GM19455 (cell line): ENCODE results near the gene TPX2.

Experiments used
- ATAC-seq: cut with Tn5 transposase; IDR thresholded peaks from one replicate; pipeline ENCODE4 v1.9.1; 2021; ENCODE audit not compliant: unreplicated experiment

The TPX2 gene

GRCh38 chr20:31738729-31739549, at the start of gene TPX2:
Gene TPX2 (plus strand): TSS chr20:31739290. CDS start chr20:31757477, 18,187 bp downstream.
- ATAC-seq = peak; percentile 93

GRCh38 chr20:31690124-31690666, 48.9 kb upstream of the TPX2 start:
- ATAC-seq = no peak

DNA sequence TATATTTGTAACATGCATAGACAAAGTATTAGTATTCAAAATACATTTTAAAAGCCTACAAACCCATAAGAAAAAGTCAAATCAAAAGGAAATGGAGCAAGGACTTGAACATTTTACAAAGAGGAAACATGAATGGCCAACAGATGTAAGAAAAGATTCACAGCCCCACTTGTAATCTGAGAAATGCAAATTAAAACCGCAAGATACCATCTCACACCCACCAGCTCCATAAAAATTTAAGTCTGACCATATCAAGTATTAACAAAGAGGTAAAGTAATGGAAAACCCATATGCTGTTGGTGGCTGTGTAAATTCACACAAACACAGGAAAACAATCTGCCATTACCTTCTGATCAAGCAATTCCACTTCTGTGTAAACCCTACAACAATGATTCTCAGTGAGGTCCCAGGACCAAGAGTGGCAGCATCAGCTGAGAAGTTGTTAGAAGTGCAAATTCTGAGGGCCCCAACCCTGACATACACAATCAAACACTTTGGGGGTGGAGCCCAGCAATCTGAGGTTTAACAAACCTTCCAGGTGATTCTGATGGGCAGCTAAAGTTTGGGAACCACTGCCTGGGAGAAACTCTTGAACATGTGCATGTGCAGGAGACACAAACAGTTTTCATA, 47.3 kb upstream of the TPX2 start:
- ATAC-seq = no peak

DNA sequence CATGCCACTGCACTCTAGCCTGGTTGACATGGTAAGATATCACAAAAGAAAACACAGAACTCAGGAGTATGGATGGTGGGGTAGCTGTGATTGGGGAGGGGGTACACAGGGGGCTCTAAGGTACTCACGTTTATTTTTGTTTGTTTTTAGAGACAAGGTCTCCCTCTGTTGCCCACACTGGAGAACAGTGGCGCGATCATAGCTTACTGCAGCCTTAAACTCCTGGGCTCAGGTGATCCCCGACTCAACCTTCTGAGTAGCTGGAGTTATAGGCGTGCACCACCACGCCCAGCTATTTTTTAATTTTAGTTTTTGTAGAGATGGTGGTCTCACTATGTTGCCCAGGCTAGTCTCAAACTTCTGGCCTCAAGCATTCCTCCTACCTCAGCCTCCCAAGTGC, 45.7 kb upstream of the TPX2 start:
- ATAC-seq = no peak

DNA sequence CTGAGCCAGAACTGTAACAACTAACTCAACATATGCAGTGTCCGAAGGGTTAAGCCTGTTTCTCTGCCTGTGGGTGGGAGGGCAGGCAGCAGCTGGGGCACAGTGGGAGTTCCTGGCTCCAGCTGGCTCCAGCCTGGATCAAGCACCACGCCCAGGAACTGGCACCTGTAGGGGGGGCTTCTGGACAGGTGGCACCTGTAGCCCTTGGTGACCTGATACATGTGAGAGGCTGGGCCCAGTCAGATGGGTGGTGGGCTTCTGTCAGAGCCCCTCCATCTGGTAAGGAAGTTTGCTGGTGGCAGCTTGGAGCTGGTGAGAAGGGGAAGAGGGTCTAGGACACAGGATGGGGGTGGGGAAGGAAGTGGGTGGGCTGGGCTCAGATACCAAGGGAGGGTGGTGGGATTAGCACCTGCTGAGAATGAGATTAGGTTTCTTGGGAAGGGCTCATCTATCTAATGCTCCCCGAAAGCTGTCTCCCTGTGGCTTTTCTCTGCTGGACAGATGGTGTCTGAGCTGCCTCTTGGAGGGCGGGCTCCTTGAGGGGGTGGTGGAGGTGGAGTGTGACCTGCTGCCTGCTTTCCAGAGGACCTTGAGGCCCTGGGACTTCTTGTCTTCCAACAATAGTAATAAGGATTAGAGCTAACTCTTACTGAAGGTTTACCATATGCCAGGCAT, 45.0 kb upstream of the TPX2 start:
- no peak for ATAC-seq

DNA sequence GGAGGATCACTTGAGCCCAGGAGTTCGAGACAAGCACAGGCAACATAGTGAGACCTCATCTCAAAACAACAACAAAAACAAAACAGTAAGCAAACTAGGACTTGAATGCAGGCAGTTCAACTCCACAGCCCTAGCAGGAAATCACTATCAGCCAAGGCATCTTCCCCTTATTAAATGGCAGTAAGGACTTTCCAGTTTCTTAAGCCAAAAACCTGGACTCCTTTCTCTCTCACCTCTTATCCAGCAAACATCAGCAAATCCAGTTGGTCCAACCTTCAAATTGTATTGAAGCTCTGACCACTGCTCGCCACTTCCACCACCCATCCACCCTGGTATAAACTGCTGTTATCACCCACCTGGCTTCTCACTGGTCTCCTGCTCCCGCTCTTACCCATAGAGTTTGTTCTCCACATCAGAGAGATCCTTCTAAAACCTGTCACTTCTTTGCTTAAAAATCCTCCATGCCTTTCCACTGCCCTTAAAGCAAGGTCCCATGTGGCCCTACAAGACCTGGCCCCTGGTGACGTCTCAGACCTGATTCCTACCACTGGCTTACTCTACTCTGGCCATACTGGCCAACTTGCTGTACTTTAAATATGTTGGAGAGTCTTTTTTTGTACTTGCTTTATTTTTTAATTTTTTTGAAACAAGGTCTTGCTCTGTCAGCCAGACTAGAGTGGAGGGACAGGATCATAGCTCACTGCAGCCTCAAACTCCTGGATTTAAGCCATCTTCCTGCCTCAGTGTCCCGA, 44.1 kb upstream of the TPX2 start:
- ATAC-seq = no peak

- no peak for ATAC-seq
Observed at GRCh38 chr20:31695849-31696804, 43.0 kb upstream of the TPX2 start.

DNA sequence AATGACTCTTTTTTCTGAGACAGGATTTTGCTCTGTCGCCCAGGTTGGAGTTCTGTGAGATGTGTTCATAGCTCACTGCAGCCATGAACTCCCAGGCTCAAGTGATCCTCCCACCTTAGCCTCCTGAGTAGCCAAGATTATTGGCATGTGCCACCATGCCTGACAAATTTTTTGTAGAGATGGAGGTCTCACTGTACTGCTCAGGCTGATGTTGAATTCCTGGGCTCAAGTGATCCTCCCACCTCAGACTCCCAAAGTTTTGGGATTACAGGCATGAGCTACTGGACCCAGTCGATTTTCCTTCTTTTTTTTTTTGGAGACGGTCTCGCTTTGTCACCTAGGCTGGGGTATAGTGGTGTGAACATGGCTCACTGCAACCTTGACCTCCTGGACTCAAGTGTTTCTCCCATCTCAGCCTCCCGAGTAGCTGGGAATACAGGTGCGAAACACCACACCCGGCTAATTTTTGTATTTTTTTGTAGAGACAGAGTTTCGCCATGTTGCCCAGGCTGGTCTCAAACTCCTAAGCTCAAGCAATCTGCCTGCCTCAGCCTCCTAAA, 40.8 kb upstream of the TPX2 start:
- ATAC-seq = no peak

GRCh38 chr20:31698803-31699718, 40.0 kb upstream of the TPX2 start:
- peak; percentile 96 for ATAC-seq

- no peak for ATAC-seq
Observed at GRCh38 chr20:31699801-31700728, 39.0 kb upstream of the TPX2 start.

- ATAC-seq = no peak
Observed at GRCh38 chr20:31700747-31701146, 38.3 kb upstream of the TPX2 start.

DNA sequence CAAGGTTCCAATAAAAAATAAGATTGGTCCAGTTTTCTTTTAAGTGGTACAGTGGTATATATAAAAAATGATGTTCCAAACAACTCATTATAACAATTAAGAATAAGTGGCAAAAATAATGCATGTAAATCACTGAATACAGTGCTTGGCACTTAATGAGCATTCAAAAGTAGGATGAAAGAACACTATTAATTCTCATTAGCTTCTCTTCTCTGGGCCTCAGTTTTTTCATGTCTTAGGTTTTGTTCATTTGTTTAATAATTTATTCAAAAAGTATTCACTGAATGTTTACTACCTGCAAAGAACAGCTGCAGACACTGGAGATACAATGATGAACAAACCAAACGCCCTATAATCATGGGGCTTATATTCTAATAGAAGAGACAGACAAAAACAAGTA, 37.5 kb upstream of the TPX2 start:
- no peak for ATAC-seq

GRCh38 chr20:31704225-31705119, 34.6 kb upstream of the TPX2 start:
- no peak for ATAC-seq

DNA sequence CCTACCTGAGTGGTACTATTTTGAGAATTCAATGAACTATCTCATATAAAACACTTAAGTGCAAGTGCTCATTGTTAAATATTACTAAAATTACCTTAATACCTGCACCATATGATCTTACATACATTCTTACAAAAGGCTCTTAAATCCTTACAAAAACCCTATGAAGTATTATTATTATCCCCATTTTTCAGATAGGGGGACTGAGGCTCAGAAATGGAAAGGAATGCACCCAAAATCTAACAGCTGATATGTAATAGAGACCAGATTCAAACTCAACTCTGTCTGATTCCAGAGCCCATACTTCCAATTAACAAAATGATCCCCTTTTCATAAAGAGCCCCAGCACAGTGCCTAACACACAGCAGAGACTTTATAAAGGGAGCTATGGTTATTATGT, 33.9 kb upstream of the TPX2 start:
- no peak for ATAC-seq

GRCh38 chr20:31705598-31706597, 33.2 kb upstream of the TPX2 start:
- ATAC-seq = peak; percentile 88
